Cardiac septum (tissue), 1 donor: ENCODE data around the gene INPP1. TPM values are rescaled to one million over a fixed set of nuclear protein-coding genes. Genes with fewer than 3 reads are reported as not detected.
"Not testable (repeated sequence)": the region's sequence is repeated elsewhere in the genome, so short reads cannot be mapped to it uniquely, and the experiment has no call there.

Source experiments
- DNase-seq: peaks from one replicate; pipeline ENCODE4 v3.0.0-alpha.2; 2020; ENCODE audit warnings: low spot score
- intact Hi-C: fragments of 100-400 bp; cut with DNase I; formaldehyde crosslinking; loops from one replicate; pipeline ENCODE4 v1.14.0; 2022
- total RNA-seq: library from RNA; stranded (reverse); fragmentation: NEBNext Ultra II Directional; extraction: Animal tissue kit (Norgen Biotek cat#: 25700); gene quantifications from one replicate; pipeline ENCODE4 v1.2.1, GENCODE V29; 2021
- donor health status: DM: no; HTN: no; CAD: no.

Gene INPP1
- total RNA-seq, 1 donor from 2014 or later, result 12.4 TPM

DNA sequence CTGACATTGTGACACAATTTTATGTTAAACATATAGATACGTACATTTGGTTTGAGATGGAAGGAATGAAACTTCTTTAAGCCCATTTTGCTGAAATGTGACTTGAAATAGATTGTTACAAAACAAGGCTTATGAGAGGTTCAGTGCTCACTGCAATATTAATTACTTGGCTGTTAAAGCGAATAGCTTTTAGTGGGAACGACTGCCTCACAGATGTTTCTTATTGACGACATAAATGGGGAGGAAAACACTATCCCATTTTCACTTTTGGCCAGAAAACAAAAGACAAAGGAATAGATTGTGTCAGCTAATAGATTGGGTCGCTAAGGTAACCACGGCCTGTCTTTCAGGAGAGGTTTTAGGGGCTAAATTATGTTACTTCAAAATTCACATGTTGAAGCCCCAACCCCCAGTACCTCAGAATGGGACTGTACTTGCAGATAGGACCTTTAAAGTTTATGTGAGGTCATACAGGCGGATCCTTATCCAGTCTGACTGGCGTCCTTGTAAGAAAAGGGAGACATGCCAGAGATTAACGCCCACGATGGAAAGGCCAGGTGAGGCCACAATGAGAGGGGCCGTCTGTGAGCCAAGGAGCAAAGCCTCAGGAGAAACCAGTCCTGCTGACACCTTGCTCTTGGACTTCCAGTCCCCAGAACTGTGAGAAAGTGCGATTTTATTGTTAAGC, 10.8 kb downstream of the INPP1 start:
- intact Hi-C loops, result no loop called here
- DNase-seq, result no peak

DNA sequence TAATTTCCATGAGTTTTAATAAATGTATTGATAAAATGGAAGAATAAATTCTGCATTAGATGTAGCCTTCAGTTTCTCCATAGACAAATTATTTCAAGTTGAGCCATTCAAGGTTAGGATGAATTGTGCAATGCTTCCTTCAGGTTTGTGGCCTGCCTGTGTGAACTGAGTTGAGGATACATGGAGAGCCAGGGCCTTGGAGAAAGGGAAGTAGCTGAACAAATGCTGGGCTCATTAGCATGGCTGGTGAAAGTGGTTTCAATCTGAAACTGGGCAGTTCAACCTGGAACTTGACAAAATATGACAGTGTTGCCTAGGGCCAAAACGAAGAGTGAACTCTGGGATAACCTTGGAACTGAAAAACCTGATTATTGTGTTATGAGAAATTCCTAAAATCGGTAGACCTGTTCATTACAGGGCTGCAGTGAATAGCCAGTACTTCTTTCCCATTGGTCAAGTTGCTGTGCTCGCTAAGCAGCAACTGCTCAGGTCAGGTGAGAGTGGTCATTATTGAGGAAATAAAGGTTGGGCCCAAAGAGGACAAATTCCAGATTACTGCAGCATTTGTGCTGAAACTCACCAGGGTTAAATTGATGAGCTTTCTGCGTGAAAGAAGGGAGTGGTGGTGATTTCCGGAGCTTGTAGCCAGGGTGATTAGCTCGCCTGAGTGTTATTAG, 12.7 kb downstream of the INPP1 start:
- no peak for DNase-seq

DNA sequence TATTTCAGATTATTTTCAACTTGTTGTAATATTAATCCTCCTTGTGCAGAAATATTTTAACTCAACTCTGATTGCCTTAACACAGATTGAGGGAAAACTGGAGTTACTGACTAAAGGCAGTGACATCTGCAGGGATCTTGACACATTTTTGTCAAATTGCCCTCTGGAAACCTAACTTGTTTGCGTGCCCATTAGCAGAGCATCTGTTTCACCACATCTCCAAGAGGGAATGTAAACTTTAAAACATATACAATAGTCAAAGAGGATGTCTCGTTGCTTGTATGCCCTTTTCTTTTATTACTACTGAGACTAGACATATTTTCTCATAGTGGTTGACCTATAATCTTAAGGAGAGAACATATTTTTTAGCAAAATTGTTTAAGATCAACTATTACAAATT, 14.2 kb downstream of the INPP1 start:
- no peak for DNase-seq
- intact Hi-C loops, result no loop called here

More for the DNA sequence above, 12.7 kb downstream of the INPP1 start:
- intact Hi-C loops, result no loop called here

DNA sequence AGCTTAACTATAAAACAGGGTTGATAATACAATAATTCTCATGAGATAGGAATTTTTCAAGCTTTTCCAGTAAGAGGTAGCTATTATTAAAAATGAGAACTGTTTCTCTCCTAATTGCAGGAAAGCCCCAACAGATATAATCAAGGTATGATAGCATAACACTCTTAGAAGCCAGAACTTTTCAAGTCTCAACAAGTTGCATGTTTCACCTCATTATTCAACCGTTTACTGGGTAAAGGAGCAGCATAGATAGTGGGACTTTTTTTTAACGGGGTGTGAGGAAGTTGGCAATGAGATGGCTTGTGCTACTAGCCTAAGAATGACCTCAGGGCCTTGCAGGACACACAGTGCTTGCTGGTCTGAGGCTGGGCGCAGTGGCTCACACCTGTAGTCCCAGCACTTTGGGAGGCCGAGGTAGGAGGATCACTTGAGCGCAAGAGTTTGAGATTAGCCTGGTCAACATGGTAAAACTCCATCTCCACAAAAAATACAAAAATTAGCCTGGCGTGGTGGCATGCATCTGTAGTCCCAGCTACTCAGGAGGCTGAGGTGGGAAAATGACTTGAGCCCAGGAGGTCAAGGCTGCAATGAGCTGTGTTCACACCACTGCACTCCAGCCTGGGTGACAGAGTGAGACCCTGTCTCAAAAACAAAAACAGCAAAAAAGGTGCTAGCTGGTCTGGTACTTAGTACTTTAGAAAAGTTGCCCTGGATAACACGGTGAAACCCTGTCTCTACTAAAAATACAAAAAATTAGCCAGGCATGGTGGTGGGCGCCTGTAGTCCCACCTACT, 15.5 kb downstream of the INPP1 start:
- DNase-seq, intact Hi-C loops: not testable (repeated sequence)

DNA sequence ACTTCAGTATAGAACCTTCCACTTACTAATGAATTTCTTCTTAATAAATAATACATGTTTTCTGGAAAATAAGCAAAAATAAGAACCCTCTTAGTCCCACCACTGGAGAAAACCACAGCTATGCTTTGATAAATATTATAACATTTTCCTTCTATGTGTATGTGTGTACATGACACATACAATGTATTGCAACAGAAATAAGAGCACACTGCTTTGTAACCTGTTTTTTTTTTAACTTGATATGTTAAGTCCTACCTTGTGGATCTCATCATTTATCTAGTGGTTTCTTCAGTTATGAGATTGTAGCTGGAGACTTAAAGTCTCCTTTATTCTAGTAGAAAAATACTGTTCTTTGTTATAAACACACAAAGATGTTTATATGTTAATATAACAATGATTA, 17.2 kb downstream of the INPP1 start:
- intact Hi-C loops, result no loop called here
- no peak for DNase-seq

DNA sequence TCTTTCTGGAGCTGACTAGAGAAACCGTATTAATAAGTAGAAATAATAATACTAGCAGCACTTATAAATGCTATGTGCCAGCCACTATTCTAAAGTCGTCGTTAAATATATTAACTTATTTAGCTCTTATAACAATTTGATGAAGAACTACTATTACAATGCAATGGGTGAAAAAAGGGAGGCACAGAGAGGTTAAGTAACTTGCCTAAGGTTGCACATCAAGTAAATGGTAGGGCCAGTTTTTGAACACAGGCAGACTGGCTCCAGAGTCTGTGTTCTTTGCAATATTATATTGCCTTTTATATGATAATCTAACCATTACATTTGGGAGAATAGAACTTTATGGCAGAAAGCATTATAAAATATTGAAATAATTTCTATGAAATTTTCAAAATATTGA, 17.6 kb downstream of the INPP1 start:
- intact Hi-C loops, result no loop called here
- DNase-seq, result no peak

DNA sequence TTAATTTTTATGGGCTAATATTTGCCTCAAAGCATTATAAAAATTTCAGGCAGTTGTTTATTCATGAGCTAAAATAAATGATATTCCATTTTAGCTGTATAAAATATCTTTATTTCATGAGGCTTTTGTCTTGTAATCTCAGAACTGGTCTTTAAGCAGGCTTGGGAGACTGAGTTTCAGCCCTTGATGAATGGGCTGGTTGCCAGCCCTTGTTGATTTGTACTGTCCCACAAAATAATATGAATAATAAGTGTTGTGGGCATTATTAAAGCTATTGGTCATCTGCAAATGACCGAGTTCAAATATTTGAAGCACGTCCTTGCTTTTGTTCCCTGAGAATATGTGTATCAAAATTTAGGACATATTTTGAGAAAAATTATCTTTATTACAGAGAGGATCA, 18.2 kb downstream of the INPP1 start:
- no peak for DNase-seq
- intact Hi-C loops, result no loop called here

DNA sequence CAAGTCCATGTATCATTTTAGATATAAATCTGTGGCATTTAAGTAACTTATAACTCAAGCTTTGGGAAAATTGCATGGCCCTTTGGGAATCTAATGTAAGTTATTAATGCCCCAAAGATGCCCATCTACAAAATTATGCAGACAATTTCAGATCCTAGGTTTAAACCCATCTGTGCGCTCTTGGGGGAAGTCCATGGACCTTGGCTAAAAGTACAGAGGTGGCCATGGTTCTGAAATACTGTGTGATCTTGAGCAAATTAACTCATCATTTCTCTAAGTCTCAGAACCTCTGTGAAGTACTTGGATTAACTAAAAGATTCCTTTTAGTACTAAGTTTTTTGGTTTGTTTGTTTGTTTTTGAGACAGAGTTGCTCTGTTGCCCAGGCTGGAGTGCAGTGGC, 19.5 kb downstream of the INPP1 start:
- intact Hi-C loops, result no loop called here
- DNase-seq, result no peak

DNA sequence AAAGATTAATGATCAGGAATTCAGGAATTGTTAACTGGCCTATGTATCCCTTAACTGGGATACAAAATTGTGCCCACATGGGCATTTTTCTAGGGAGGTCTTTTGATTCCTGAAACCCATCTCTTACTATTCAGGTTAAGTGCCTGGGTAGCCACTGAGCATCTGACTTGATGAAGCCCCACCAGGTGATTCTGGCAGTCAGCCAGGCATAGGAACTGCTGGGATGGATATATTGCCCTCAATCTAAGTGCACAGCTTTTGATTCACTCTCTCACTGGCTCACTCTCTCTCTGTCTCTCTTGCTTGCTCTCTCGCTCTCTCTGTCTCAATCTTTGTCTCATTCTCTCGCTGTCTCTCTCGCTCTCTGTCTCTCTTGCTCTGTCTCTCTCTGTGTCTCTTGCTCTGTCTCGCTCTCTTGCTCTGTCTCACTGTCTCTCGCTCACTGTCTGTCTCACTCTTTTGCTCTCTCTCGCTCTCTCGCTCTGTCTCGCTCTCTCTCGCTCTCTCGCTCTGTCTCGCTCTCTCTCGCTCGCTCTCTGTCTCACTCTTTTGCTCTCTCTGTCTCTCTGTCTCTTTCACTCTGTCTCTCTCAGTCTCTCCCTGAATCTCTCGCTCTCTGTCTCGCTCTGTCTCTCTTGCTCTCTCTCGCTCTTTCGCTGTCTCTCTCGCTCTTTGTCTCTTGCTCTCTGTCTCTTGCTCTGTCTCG, 22.3 kb downstream of the INPP1 start:
- no peak for DNase-seq
- intact Hi-C loops, result no loop called here

DNA sequence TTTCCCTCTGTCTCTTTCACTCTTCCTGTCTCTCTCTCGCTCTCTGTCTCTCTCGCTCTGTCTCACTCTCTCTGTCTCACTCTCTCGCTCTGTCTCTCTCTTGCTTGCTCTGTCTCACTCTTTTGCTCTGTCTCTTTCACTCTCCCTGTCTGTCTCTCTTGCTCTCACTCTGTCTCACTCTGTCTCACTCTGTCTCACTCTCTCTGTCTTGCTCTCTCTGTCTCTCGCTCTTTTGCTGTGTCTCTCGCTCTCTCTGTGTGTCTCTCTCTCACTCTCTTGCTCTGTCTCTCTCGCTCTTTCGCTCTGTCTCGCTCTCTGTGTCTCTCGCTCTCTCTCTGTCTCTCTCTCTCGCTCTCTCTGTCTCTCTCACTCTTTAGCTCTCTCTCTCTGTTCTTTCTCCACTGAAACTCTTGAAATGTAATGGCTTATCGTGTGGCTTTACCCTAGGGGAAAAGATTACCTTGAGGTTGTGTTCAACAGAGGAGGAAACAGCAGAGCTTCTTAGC, 22.9 kb downstream of the INPP1 start:
- intact Hi-C loops, result no loop called here
- DNase-seq, result no peak

DNA sequence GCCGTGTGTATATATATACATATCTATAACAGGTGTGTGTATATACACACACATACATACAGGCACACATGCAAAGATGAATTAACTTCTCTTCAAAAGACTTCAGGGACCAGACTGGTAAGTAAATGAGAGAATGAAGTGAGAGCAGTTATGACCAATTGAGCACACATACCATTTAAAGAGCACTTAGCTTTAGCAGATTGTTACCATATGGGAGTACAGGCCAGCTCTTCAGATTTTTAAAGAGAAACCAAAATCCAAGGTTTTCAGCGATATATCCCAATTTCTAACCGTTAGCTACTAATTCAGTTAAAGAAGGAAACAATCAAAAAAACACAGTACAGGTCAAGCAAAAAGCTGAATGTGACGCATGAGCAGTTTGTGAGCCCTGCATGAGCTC, 23.7 kb downstream of the INPP1 start:
- intact Hi-C loops, result no loop called here
- DNase-seq, result no peak

DNA sequence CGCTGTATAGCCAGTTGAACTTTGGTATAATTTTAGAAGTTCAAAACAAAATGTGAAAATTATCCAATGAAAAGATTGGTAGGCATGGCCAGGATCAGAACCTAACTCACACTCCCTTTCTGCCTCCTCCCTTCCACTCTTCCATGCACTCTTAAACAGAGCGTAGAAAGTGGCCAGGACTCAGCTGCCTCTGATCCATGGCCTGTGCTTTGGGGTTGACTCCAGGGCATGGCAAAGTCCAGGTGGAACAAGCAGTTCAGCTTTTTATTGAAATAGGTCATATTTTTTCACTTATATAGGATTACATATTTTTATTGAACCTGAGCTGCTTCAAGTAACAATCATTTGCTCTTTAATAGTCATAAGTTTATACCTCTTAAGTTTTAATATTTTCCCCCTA, 26.2 kb downstream of the INPP1 start:
- no peak for DNase-seq
- intact Hi-C loops, result loop anchor here (5.0 kb wide), 2 partner anchors 47 to 282 kb away; no protein-coding TSS in a partner anchor

DNA sequence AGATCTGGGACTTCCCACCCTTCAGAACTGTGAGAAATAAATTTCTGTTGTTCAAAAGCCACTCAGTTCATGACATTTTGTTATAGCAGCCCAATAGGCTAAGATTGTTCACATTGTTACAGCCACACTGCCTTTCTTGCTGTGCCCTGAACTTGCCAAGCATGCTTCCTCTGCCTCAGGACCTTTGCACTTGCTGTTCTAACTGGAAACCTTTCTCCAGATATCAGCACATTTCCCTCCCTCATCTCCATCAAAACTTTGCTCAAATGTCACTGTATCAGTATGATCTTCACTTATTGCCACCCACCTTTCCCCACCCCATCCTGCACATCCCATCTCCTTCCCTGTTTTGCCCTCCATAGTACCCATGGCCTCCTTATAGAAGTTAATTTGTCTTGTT, 32.7 kb downstream of the INPP1 start:
- DNase-seq, result no peak
- intact Hi-C loops, result no loop called here

DNA sequence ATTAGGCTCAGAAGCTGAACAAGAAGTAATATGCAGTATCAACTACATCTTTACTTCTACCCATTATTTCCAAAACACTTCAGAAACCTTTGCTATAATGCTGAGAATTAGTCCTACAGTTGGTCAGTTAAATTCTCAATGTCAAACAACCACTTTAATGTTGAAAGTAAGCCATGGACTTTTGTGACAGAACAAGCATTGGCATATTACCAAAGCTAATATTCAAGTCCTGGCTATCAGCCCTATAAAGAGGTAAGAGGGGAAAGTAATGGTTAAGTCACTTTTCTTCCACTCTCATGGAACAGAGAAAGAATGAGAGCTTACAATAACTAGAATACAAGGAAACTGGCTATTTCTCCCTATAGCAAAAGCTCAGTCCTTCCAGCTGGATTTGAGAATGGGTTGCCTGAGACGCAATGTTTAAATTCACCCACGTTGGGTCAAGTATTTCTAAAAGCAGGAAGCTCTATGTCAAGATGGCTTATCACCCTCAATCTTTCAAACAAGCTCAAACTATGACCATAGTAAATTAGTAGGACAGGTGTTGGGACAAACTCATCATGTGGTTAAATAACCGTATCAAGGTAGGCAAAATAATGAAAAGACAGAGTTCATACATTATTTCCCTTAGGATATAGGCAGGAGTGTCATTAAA, 33.3 kb downstream of the INPP1 start:
- DNase-seq, result no peak
- intact Hi-C loops, result no loop called here

DNA sequence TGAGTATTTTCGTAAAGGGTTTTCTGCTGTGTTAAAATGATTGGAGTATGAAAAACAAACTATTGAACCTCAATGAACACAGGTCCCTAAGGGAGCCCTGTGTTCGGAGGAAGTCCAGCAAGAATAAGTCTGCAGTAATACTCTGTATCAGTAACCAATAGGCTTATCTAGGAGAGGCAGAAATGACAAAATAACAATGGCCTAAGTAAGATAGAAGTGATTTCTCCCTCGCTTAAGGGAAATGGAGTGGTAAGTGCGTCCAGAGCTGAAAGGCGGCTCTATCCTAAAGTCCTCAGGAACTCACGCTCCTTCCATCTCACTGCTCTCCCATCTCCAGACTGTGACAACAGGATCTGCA, 35.5 kb downstream of the INPP1 start:
- DNase-seq, result no peak
- intact Hi-C loops, result no loop called here

DNA sequence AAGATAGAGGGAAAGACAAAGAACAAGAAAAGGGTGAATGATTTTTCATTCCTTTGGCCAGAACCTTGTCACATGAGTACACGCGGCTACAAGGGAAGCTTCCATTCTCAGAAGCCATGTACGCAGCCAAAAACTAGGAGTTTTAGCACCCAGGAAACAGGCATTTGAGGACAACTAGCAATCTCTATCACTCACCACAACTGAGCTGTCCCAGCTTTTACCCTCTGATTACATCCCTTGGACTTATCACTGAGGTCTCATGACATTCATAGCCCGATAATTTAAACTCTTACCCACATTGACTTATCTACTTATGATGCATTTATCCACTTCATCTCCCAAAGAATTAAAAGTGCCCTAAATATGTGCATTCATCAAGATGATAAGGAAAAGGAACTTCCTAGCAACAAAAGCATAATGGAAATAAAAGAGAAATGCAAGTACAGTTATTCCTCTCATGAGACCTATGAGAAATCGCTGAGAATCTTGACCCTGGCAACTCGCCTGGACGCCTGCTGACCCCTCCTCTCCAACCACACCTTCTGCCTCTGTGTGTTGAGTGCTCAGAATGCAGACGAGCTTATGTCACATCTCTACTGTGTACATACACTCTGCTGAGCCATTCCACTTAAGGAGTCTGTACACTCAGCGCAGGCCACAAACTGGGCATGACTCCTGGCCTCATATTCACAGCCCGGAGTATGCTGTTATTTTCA, 36.0 kb downstream of the INPP1 start:
- intact Hi-C loops, result no loop called here
- no peak for DNase-seq

DNA sequence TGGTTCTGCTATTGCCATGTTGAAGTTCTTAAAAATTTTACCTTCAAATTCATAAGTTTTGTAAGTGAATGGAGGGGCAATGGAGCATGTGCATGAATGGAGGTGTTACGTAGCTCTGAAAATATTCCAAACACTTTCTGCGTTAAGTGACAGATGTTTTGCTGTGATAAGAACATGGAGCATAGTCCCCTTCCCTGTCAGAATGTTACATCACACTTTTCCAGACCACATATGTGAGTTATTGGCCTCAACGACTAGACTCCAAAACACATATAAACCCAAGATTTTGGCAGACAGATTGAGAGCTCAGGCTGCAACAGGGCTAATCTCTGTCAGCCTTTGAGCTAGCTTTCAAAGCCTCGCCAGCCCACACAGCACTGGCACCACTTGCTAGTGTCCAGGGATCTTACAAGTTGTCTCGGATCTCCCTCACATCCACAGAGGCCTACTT, 37.6 kb downstream of the INPP1 start:
- intact Hi-C loops, result loop anchor here (10.0 kb wide), 1 partner anchor 404 kb away; no protein-coding TSS in a partner anchor

DNA sequence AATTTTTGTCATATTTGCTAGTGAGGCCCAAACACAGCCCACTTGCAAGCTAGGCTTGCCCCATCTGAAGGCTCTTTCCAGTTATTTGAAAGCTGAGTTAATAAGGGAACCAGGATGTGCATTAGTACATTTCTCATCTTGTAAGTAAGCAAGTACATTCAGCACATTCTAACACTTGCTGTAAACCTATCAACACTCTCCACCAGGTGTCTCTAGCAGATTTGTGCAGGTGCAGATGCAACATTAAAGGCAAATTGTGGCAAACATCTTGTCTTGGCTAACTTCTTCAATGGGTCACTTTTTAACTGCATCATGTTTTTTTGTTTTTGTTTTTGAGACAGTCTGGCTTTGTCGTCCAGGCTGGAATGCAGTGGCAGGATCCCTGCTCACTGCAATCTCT, 39.5 kb downstream of the INPP1 start:
- intact Hi-C loops, result loop anchor here (2.0 to 10.0 kb wide), 2 partner anchors 128 to 402 kb away; no protein-coding TSS in a partner anchor
- DNase-seq, result no peak

More for the DNA sequence above, 37.6 kb downstream of the INPP1 start:
- no peak for DNase-seq
